ENCODE results near the gene SUGCT. TPM values are rescaled to one million over a fixed set of nuclear protein-coding genes. Genes with fewer than 3 reads are reported as not detected.

SUGCT gene
- total RNA-seq, 1 experiment from 2014 or later = 9.9 TPM

- no peaks in the 10 kb centered on the region for H3K27me3 ChIP-seq (replicated peaks; ENCODE audit: control insufficient read depth, insufficient read depth, low read length)
- TF ChIP-seq CTCF (IDR thresholded peaks at IDR 0.05; ENCODE audit: insufficient read depth in 1 of 2, low read depth in 1 of 2, low read length in 1 of 2, severe bottlenecking in 1 of 2, unreplicated experiment in 1 of 2) = peak; percentile 15 to 52
- BruUV-seq (replicated peaks) = no TSS peak
- H3K4me1 Mint-ChIP-seq (ENCODE audit: low read depth, unreplicated experiment) = no peaks in the 10 kb centered on the region
- no peak for DNase-seq
- H3K36me3 Mint-ChIP-seq (ENCODE audit: insufficient read depth, unreplicated experiment) = no peaks in the 10 kb centered on the region
- CTCF ChIA-PET = no interaction called here
- no peaks in the 10 kb centered on the region for H3K4me1 ChIP-seq
- H3K36me3 ChIP-seq (ENCODE audit: control insufficient read depth, insufficient read depth, low read length) = no peaks in the 10 kb centered on the region
- no peaks in the 10 kb centered on the region for H3K9me3 ChIP-seq
- no peaks in the 10 kb centered on the region for H3K9me3 Mint-ChIP-seq (ENCODE audit: unreplicated experiment)
- no peaks in the 10 kb centered on the region for H3K27me3 Mint-ChIP-seq (ENCODE audit: insufficient read depth, unreplicated experiment)
- POLR2A ChIA-PET = no interaction called here
- H3K4me3 ChIP-seq (ENCODE audit: low read depth, low read length) = no peak overlapping the region
- no peak overlapping the region for H3K27ac Mint-ChIP-seq (ENCODE audit: unreplicated experiment)
- H3K4me3 Mint-ChIP-seq (ENCODE audit: unreplicated experiment) = no peak overlapping the region
- intact Hi-C loops (cut with micrococcal nuclease; ENCODE audit: unreplicated experiment) = loop anchor here (5.0 kb wide), 1 partner anchor 156 kb away; no protein-coding TSS in a partner anchor
These were observed 348.8 kb downstream of the SUGCT start for GRCh38 chr7:40483630-40484029.

- POLR2A ChIA-PET = no interaction called here
These were observed 355.2 kb downstream of the SUGCT start for GRCh38 chr7:40489844-40490602.

GRCh38 chr7:40490603-40490924, 355.8 kb downstream of the SUGCT start:
- BruUV-seq (replicated peaks) = no TSS peak
- intact Hi-C loops (cut with micrococcal nuclease; ENCODE audit: unreplicated experiment) = no loop called here
- Mint-ChIP-seq H3K9me3 (ENCODE audit: unreplicated experiment) (no peaks in the 10 kb centered on the region), H3K36me3 (ENCODE audit: insufficient read depth, unreplicated experiment) (no peaks in the 10 kb centered on the region), H3K27me3 (ENCODE audit: insufficient read depth, unreplicated experiment) (no peaks in the 10 kb centered on the region), H3K27ac (ENCODE audit: unreplicated experiment) (no peak overlapping the region), H3K4me3 (ENCODE audit: unreplicated experiment) (no peak overlapping the region), H3K4me1 (ENCODE audit: low read depth, unreplicated experiment) (no peaks in the 10 kb centered on the region)
- ChIA-PET POLR2A (no interaction called here), CTCF (no interaction called here)
- H3K36me3 ChIP-seq (ENCODE audit: control insufficient read depth, insufficient read depth, low read length) = no peaks in the 10 kb centered on the region
- no peaks in the 10 kb centered on the region for H3K27me3 ChIP-seq (replicated peaks; ENCODE audit: control insufficient read depth, insufficient read depth, low read length)
- DNase-seq = no peak
- TF ChIP-seq CTCF (IDR thresholded peaks at IDR 0.05; ENCODE audit: insufficient read depth in 1 of 2, low read depth in 1 of 2, low read length in 1 of 2, severe bottlenecking in 1 of 2, unreplicated experiment in 1 of 2) = no peak
- H3K9me3 ChIP-seq = no peaks in the 10 kb centered on the region
- H3K4me1 ChIP-seq = no peaks in the 10 kb centered on the region
- no peak overlapping the region for H3K4me3 ChIP-seq (ENCODE audit: low read depth, low read length)

More at GRCh38 chr7:40489844-40490602, 355.2 kb downstream of the SUGCT start:
- H3K4me1 Mint-ChIP-seq (ENCODE audit: low read depth, unreplicated experiment) = no peaks in the 10 kb centered on the region
- H3K27me3 Mint-ChIP-seq (ENCODE audit: insufficient read depth, unreplicated experiment) = no peaks in the 10 kb centered on the region
- H3K4me1 ChIP-seq = no peaks in the 10 kb centered on the region
- DNase-seq = no peak
- peak in 1 of 2 experiments; percentile 13 for TF ChIP-seq CTCF (IDR thresholded peaks at IDR 0.05; ENCODE audit: insufficient read depth in 1 of 2, low read depth in 1 of 2, low read length in 1 of 2, severe bottlenecking in 1 of 2, unreplicated experiment in 1 of 2)
- H3K36me3 ChIP-seq (ENCODE audit: control insufficient read depth, insufficient read depth, low read length) = no peaks in the 10 kb centered on the region
- intact Hi-C loops (cut with micrococcal nuclease; ENCODE audit: unreplicated experiment) = no loop called here
- no peaks in the 10 kb centered on the region for H3K27me3 ChIP-seq (replicated peaks; ENCODE audit: control insufficient read depth, insufficient read depth, low read length)
- CTCF ChIA-PET = interaction anchor here (0.6 kb wide), 1 partner anchor 252 kb away, joined by 3 read pairs; no protein-coding TSS in a partner anchor
- no peaks in the 10 kb centered on the region for H3K36me3 Mint-ChIP-seq (ENCODE audit: insufficient read depth, unreplicated experiment)
- no peak overlapping the region for H3K4me3 ChIP-seq (ENCODE audit: low read depth, low read length)
- BruUV-seq (replicated peaks) = no TSS peak
- H3K9me3 ChIP-seq = no peaks in the 10 kb centered on the region
- no peaks in the 10 kb centered on the region for H3K9me3 Mint-ChIP-seq (ENCODE audit: unreplicated experiment)
- no peak overlapping the region for H3K27ac Mint-ChIP-seq (ENCODE audit: unreplicated experiment)
- H3K4me3 Mint-ChIP-seq (ENCODE audit: unreplicated experiment) = no peak overlapping the region
